HG03025 (cell line): ENCODE data around the gene KLHL7.
"Not testable (repeated sequence)": the region's sequence is repeated elsewhere in the genome, so short reads cannot be mapped to it uniquely, and the experiment has no call there.

Experiments
- ATAC-seq: cut with Tn5 transposase; IDR thresholded peaks from one replicate; pipeline ENCODE4 v1.9.1; 2021; ENCODE audit warnings: mild to moderate bottlenecking, moderate library complexity; ENCODE audit not compliant: unreplicated experiment, low FRiP score

Gene KLHL7

DNA sequence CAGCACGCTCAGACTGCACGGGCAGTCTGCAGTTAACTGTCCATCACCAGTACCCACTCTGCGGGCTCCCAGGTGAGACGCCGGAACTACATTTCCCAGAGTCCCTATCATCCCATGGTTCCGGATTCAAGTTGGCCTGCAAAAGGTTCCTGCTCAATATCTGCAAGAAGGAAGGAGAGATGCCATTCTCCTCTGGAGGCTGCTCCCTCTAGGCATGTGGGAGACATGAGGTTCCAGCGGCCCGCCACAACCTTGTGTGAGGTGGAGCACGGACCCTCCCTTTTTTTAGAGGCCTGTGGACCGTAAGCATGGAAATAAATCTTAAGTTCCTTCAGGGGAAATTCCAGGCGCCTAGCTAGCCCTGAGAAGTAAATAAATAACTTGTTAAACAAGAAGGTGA, 106.0 kb downstream of the KLHL7 start:
- no peak for ATAC-seq

DNA sequence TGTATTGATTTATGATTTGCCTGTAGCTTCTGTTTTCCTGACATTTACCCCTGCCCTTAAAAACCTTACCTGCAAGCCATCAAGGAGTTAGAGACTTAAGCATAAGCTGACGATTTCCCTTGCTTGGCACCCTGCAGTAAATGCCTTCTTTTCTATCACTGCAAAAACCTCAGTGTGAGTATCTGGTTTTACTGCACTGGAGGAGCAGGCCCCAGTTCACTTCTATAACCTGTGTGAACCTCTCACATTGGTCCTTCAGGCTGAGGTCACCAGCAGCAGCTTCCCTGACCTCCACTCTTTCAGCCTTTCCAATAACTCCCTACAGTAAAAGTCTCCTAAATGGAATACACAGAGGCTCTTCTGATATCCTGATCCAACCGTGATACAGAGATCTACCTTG, 106.8 kb downstream of the KLHL7 start:
- ATAC-seq: no peak

DNA sequence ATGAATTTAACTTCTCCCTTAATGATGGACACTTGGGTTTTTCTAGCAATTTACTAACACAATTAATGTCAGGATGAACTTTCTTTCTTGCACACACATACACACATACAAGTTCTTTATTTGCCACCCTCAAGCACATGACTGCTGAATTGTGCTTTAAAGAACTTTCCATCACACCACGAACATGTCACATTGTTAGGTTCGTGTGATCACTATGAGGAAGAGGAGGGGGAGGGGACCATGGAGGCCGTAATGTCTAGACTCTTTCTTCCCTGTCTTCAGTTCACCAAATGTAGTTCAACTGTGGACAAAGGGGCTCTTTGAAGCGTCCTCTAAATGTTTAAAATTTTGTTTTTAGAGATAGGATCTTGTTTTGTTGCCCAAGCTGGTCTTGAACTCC, 107.3 kb downstream of the KLHL7 start:
- no peak for ATAC-seq

- no peak for ATAC-seq
Observed at GRCh38 chr7:23213755-23214154, 108.2 kb downstream of the KLHL7 start.

DNA sequence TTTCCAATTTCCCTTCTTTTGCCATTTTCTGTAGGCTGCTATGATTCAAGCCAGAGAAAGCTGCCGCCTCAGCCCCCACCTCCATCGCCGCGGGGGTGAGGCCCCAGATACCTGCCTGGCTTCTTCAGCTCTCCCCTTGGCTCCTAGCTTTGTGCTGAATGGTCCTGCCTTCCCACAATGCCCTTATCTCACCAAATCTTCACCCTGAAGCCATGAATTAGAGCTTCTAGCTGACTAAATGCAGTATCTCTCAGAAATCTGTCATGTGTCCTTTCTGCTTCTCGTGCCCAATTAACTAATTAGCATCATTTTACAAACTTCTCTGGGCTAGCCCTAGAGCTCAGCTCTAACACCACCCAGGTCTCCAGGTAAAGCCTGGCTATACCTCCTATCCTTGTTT, 108.8 kb downstream of the KLHL7 start:
- no peak for ATAC-seq

DNA sequence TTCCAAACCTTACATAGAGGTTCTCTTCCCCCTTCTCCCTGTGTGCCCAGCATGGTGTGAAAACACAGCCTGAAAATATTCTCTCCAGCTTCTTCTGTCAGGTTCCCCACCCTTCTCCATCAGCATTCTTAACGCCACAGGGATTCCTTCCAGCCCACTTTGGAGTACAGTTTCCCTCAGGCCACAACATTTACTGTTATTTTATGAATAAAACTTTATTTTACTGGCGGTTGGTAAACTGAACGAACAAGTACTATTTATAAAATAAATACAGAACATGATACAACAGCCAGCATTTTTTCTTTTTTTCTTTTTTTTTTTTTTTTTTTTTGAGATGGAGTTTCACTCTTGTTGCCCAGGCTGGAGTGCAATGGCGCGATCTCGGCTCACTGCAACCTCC, 109.4 kb downstream of the KLHL7 start:
- ATAC-seq: no peak

- ATAC-seq: no peak
Observed at GRCh38 chr7:23216021-23216420, 110.4 kb downstream of the KLHL7 start.

DNA sequence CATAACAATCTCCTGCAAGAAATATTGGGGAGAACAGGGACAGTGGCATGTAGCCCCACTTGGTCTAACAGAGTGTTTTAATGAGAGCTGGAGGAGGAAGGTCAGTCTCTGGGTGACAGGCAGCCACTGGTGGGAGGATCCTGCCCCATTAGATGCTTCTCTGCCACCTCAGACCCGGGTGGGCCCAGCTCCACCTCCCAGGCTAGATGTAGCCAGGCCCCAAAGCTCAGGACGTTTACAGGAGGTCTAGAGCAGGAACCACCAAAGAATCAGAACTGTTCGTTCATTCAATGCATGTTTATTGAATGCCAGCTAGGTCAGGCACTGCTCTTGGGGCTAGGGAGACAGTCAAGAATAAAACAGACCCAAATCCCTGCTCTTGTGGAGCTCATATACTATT, 112.6 kb downstream of the KLHL7 start:
- no peak for ATAC-seq

GRCh38 chr7:23220690-23221305, 115.2 kb downstream of the KLHL7 start:
- no peak for ATAC-seq

DNA sequence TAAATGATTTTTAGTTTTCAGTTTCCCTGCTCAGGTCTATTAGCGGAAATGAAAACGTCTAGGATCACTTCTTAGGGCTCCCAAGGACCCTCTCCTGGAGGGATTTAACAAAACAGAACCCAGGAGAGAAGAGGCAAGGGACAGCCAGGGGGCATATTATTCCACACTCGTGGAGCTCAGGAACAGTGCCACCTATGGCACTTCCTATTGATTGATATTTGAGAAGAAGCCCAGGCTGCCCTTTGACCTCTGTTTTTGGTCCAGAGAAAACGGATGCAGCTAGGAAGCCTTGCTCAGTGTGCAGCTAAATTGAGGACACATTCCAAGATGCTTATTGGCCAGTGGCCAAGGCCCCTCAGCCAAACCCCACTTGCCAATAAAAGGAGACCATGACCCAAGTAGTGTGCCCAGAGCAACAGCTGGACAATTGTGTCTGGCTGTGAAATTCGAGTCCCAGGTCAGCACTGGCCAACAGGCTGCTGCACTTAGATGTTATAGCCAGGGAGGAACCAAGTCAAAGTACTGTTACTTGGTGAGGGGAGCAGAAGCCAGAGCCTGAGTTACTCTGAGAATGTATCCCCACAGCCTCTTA, 117.0 kb downstream of the KLHL7 start:
- no peak for ATAC-seq

- not testable (repeated sequence) for ATAC-seq
Observed at GRCh38 chr7:23224364-23224763, 118.8 kb downstream of the KLHL7 start.

GRCh38 chr7:23226844-23227450, 121.4 kb downstream of the KLHL7 start:
- ATAC-seq: no peak
